Non-pigmented ciliary epithelial cell (primary cell): ENCODE measurements around the gene KLHL8.
"Not testable (repeated sequence)": the region's sequence is repeated elsewhere in the genome, so short reads cannot be mapped to it uniquely, and the experiment has no call there.

Source experiments
- DNase-seq: peaks from one replicate; pipeline ENCODE4 v3.0.0-alpha.2; 2010; ENCODE audit warnings: low read depth

The KLHL8 gene

DNA sequence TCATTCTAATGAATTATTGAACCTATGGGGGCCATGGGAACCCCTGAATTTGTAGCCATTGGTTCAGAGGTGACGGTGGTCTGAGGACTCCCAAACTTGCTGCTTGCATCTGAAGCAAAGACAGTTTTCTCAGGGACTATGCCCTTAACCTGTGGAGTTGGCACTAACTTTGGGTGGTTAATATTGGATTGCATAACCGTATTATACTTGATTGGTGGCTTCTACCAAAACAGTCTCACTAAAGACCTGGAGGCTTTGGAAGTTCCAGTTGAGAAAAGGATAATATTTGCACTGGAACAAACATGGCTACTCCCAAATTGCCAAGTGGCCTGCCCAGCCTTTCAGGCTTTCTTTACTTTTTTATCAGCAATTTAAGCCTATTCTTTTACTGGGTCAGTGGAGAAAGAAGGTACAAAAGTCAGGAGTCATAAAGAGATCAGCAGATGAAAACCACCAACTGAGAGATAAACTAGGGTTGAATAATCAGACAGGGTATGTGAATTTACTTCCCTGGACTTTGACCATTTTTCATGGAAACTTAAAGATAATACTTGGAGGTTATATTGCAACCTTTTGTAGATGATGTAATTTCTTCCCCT, 7.9 kb upstream of the KLHL8 start:
- no peak for DNase-seq

DNA sequence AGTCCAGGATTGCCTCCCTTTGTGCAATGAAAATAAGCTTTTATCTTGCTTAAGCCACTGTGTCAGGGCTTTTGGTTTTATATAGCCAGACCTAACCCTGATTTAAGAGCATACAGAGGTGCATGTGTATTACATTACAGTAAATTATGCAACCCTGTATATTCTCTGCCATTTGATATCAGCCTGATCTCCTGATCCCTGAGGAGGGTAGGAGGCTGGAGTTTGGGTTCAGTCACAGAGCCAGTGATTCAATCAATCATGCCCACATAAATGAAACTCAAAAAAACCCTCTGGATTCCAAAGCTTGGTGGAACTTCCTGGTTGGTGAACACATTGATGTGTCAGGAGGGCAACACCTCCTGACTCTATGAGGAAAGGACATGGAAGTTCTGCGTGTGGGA, 7.3 kb upstream of the KLHL8 start:
- no peak for DNase-seq

DNA sequence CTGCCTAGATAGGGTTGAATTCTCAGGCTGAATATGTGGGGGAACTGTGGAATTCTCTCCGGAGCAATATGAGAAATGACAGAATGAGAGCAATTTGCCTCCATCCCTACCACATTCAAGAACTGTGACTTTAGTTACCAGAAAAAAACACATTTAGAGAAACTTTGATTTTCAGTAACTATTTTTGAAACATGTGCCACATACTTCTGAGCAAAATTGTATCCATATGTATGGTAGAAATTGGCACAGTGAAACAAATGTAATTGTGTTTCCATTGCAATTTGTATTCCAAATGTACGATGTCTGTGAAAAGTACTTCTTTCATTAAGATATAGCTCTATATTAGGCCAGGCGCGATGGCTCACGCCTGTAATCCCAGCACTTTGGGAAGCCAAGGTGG, 5.5 kb upstream of the KLHL8 start:
- DNase-seq = no peak

DNA sequence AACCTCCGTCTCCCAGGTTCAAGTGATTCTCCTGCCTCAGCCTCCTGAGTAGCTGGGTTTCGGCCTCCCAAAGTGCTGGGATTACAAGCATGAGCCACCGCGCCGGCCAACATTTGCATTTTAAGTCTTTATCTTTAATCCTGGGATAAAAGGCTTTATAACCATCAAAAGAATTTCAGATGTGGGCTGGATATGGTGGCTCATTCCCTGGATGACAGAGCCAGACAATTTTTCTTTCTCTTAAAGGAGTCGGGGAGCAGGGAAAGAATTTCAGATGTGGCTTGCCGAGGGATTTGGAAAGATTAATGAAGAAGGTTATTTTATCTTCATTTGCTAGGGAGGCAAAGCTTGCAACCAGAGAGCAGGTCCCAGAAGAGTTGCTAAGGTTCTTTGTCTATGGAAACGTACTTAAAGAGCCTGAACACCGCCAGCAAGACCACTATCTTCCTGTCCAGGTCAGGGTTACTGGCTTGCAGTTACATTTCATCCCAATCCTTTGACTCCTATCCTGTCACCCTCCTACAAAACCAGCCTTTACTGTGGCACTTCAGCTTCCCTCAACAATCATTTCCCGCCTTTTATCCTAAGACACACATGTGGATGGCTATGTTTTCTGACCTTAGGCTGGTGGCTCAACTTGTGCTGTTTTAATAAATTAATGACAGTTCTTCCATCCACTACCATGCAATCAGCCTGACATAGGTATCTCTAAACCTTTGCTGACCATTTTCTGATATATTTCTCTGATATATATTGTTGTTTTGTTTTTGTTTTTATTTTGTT, 3.9 kb upstream of the KLHL8 start:
- no peak for DNase-seq

DNA sequence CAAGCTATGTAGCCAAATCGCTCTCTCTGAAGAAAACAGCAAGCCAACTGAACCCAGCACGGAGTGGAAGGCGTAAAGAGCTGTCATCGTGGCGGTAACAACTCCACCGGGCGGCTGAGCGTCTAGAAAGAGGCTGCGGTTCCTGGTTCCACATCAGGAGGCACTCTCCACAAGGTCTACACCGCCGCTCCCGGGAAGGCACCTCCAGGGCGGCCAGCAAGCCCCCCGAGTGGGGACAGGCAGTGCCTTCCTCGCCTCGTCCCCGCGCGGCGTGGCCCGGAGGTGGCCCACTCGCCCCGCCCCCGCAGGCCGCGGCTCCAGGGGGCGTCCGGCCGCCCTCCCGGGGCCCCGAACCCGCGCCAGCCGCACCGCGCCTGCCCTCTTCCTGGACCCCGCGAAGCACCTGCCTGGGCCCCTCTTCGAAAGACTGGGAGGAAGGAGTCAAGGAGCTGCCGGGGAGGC, 755 bp downstream of the KLHL8 start:
- DNase-seq = no peak

DNA sequence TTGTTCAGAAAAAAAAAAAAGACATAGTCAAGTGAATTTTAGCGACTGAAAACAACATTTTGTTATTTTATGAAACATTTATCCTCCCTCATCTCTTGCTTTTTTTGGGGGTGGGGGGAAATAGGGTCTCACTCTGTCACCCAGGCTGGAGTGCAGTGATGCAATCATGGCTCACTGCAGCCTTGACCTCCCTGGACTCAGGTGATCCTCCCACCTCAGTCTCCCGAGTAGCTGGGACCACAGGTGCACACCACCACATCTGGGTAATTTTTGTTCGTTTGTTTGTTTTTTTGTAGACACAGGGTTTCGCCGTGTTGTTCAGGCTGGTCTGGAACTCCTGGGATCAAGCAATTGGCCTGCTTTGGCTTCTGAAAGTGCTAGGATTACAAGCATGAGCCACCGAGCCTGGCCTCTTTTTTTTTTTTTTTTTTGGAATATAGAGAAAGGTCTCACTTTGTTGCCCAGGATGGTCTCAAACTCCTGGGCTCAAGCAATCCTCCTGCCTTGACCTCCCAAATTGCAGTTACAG, 3.1 kb downstream of the KLHL8 start:
- DNase-seq = not testable (repeated sequence)

DNA sequence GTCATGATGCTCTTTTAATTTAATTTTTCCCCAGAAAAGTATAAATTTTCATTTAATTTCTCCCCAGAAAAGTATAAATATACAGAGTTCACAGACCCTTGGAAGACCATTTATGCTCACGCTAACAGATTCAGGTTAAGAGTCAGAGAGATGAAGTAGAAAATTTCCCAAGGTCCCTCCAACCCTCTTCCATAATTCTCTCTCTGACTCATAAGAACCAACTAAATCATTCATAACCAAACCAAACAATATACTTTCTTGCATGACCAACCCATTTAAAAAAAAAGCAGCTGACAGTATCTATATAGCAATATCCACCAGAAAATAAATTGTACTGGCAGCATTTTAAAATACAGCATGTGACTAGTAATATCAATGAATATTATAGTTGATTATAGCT, 3.9 kb downstream of the KLHL8 start:
- no peak for DNase-seq

DNA sequence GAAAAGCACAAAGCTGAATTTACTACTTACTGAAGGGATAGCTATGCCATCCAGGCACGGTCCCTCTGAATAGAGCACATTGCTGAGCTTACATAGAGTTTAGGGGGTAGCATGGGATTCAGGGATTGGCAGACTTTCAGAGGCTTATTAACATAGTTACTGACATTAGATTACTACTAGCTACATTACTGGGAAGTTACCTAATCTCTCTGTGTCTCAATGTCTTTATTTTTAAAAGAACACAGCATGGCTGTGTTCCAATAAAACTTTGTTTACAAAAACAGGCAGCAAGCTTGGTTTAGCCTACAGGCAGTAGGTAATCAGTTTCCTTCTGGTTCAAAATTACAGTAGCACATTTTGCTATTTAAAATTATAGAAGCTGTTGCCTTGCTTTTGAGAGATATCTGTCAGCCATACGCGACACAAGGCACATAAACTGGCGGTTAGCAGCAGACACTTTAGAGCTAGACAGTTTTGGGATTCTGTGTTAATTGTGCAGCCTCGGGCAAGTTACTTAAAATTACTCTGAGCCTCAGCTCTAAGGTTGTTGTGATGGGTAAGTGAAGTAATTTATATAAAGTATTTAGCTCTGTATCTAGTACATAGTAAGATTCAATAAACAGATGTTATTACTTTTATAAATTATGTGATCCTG, 6.9 kb downstream of the KLHL8 start:
- no peak for DNase-seq

DNA sequence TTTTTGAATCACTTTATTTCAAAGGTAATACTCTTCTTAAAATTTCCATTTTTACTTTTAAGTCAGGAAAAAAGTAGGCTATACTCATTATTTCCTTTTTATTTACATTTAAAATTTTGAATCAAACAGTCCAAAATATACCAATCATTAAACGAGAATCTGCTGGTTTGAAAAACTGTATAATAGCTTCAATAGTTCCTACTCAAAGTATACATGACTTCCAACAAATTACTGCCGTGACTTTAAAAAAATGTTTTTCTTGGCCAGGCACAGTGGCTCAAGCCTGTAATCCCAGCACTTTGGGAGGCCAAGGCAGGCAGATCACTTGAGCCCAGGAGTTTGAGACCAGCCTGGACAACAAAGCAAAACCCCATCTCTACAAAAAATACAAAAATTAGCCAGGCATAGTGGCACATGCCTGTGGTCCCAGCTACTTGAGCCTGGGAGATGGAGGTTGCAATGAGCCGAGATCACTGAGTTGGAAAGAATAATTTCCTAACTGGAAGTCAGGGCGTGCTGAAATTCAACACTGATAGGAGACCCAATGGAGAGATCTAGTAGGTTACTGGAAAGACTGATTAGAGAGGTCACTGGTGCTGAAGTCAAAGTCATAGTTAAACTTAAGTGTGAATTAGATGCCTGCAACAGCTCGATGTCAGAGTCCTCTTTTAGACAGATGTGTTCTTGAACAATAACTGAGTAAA, 9.0 kb downstream of the KLHL8 start:
- DNase-seq = no peak

DNA sequence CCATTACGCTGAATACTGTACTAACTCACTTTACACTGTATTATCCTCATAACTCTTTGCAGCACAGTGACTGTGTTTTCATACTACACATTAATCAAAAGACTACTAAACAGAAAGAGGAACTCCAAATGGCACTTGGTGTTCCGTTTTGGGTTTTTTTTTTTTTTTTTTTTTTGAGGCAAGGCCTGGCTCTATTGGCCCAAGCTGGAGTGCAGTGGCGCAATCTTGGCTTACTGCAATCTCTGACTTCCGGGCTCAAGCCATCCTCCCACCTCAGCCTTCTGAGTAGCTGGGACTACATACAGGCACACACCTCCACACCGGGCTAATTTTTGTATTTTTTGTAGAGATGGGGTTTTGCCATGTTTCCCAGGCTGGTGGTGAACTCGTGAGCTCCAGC, 10.7 kb downstream of the KLHL8 start:
- DNase-seq = no peak

DNA sequence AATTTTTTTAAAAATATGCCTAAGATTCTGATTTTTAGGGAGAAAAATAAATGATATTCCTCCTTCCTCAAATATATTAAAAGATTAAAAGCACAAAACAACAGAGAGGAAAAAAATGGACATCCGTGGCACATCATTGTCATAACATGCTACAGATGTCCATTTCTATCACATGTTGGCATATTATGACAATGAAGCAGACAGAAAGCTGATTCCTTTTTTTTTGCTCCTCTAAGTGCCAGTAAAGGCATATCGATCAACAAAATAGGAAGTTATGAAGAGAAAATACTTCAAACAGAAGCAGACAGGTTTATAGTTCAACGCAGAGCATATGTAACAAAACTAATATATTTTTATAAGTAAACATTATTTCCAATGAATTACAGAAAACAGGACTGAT, 11.2 kb downstream of the KLHL8 start:
- DNase-seq = no peak

DNA sequence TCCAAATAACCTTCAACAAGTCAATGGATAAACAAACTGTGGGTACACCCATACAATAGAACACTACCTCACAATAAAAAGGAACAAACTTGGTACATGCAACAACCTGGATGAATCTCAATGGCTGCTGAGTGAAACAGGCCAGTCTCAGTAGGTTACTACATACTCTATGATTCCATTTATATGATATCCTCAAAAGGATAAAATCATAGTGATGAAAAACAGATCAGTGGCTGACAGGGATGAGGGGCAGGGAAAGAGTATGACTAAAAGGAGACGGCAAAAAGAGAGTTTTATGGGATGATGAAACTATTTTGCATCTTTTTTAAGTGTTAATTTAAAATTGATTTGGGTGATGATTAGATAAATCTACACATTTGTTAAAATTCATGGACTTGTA, 15.9 kb downstream of the KLHL8 start:
- no peak for DNase-seq

DNA sequence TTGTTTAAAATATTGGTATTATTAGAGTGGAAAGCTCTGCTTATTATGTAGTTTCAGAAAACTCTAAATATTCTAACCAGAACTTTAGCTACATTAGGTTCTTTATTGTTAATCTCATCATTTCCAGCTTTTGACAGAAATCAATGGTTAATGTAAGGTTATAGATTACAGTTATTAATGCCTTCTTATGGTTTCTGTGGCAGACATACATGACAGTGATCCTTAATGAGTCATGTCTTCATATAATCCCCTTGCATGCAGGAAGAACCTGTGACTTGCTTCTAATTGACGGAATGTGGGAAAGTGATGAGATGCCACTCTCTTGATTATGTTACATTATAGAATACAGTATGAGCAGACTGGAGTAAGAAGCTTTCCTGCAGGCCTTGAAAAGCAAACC, 23.5 kb downstream of the KLHL8 start:
- no peak for DNase-seq

DNA sequence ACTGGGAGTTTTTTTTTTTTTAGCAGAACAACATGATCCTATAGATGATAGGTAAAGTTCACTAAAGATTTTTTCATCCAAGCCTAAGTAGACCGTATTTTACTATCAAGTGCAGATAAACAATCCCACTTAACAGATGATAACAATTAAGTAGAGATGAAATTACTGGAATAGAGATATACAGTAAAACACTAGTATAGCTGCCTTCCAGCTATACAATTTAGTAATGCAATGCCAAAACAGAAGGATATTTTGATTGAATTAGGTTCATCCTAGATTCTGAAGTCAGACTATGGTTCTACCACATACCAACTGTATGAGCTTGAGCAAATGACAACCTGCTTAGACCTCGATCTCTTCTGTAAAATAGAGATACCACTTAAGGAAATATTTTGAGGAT, 24.3 kb downstream of the KLHL8 start:
- DNase-seq = no peak

DNA sequence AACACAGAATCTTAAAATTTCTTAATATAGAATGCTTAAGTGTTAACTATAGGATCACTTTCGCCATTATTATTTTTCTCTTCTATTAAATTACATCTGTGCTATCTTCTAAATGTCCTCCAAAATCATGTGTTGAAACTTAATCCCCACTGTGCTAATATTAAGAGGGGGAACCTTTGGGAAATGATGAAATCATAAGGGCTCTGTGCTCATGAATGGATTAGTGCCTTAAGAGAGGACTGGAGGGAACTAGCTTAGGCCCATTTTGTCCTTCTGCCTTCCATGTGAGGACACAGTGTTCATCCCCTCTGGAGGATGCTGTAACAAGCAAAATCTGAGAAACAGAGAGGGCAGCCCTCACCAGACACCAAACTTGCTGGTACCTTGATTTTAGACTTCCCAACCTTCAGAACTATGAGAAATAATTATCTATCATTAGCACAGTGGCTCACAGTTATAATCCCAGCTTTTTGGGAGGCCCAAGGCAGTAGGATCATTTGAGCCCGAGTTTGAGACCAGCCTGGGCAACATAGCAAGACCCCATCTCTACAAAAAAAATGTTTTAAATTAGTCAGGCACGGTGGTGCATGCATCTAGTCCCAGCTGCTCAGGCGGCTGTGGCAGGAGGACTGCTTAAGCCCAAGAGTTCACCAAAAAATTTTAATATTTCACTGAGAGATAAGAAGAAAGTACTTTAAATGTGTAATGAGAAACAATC, 26.3 kb downstream of the KLHL8 start:
- no peak for DNase-seq

DNA sequence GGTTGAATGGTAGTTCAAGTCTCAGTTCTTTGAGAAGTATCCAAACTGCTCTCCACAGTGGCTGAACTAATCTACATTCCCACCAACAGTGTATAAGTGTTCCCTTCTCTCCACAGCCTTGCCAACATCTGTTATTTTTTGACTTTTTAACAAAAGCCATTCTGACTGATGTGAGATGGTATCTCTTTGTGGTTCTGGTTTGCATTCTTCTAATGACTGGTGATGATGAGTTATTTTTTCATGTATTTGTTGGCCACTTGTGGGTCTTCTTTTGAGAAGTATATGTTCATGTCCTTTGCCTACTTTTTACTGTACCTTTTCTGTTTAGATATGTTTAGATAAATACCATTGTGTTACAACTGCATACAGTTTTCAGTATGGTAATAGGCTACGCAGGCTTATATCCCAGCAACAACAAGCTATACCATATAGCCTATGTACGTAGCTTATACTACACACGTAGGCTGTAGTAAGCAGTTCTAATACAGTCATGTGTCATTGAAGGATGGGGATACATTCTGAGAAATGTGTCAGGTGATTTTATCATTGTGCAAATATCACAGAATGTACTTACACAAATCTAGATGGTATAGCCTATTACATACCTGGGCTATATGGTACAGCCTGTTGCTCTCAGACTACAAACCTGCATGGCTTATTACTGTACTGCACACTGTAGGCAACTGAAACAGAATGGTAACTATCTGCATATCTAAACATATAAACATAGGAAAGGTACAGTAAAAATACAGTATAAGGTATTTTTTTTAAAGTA, 28.1 kb downstream of the KLHL8 start:
- no peak for DNase-seq

DNA sequence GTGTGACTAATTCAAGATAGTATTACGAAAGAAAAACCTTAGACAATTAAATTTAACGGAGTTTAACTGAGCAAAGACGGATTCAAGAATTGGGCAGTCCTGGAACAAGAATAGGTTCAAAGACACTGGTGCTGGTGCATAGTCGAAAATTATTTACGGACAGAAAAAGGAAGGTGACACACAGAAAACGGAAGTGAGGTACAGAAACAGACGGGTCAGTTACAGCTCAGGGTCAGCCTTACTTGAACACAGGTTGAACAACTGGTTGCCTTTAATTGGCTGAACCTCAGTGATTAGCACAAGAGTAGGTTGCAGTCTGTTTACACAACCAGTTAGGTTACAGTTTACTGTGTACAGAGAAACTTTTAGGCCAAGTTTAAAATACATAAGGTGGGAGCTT, 31.5 kb downstream of the KLHL8 start:
- DNase-seq = no peak

DNA sequence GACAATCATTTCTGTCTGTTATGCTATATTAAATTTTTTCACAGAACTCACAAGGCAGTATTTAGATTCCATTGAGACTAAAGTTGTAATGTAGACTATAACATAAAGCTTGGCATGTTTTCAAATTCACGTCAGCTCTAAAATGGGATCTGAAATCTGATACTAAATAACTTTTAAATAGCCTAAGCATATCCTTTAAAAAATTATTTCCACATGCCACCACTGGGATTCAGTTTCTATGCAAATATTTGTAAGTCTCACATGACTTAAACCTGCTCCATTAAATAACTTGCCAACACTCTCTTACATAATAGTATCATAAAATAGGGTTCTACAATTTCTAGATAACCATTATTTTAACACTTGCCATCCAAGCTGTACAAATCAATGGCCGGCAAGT, 32.4 kb downstream of the KLHL8 start:
- peak; percentile 9 for DNase-seq

DNA sequence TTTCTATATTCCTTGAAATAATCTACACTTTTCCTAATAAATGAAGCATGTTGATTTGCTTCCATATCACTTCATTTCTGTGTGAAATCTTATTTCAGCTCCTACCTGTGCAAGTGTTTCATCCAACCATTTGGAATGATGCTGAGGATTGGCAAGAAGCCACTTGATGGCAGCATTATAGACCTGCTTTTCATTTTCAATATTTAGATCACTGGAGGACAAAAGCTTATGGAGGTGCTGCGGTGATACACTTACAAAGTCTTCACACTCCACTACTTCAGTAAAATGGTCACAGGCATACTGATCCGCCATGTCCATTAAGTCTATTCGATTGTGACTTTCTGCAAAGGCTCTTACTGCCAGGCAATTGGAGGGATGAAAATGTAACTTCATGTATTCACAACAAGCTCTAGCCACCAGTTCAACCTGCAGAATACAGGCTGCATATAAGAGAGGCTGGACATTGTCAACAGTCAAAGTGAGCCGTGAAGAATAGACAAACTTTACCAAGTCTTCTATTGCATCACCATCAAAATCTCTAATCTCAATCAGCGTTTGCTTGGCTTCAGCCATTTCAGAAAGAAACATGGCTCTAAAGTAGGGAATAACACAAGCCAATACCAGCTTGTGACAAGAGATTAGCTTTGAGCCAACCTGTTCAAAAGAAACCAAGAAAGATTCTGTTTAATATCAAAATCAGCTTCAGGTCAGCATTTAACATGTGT, 35.1 kb downstream of the KLHL8 start:
- no peak for DNase-seq

DNA sequence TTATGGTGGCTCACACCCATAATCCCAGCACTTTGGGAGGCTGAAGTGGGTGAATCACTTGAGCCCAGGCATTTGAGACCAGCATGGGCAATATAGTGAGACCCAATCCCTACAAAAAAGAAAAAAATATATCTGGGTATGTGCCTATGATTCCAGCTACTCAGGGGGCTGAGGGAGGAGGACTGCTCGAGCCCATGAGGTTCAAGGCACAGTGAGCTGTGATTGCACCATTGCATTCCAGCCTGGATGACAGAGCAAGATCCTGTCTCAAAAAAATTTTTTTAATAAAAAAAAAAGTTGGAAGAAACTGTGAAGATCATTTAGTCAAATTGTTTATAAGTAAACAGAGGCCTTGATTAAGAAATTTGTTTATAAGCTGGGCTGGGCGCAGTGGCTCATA, 39.7 kb downstream of the KLHL8 start:
- no peak for DNase-seq
